GM18909 (cell line): ENCODE results near the gene ZNF169.
"Not testable (repeated sequence)": the region's sequence is repeated elsewhere in the genome, so short reads cannot be mapped to it uniquely, and the experiment has no call there.

Source experiments
- ATAC-seq: cut with Tn5 transposase; IDR thresholded peaks from one replicate; pipeline ENCODE4 v1.9.1; 2021; ENCODE audit warnings: mild to moderate bottlenecking; ENCODE audit not compliant: unreplicated experiment, poor library complexity

The ZNF169 gene

GRCh38 chr9:94259077-94259862 lies at the start of gene ZNF169:
ZNF169 (plus strand) TSS chr9:94259298; CDS start chr9:94278813, 19,515 bp downstream.
- ATAC-seq: peak; percentile 100

- ATAC-seq: no peak
These were observed 48.2 kb upstream of the ZNF169 start for GRCh38 chr9:94210616-94211603.

- ATAC-seq: no peak
These were observed 47.0 kb upstream of the ZNF169 start for GRCh38 chr9:94212091-94212490.

- no peak for ATAC-seq
These were observed 46.6 kb upstream of the ZNF169 start for GRCh38 chr9:94212531-94212930.

GRCh38 chr9:94213511-94214124 lies 45.5 kb upstream of the ZNF169 start:
- ATAC-seq: peak; percentile 75

GRCh38 chr9:94222870-94223269 lies 36.2 kb upstream of the ZNF169 start:
- no peak for ATAC-seq

GRCh38 chr9:94225413-94225812 lies 33.7 kb upstream of the ZNF169 start:
- ATAC-seq: not testable (repeated sequence)

GRCh38 chr9:94228616-94229015 lies 30.5 kb upstream of the ZNF169 start:
- ATAC-seq: no peak

GRCh38 chr9:94232428-94232827 lies 26.7 kb upstream of the ZNF169 start:
- no peak for ATAC-seq

- not testable (repeated sequence) for ATAC-seq
These were observed 18.0 kb upstream of the ZNF169 start for GRCh38 chr9:94241098-94241497.

- ATAC-seq: no peak
These were observed 13.4 kb upstream of the ZNF169 start for GRCh38 chr9:94245651-94246050.

- ATAC-seq: no peak
These were observed 8.6 kb upstream of the ZNF169 start for GRCh38 chr9:94250456-94250855.

GRCh38 chr9:94256007-94256406 lies 3.1 kb upstream of the ZNF169 start:
- ATAC-seq: no peak

GRCh38 chr9:94265626-94266402 lies 6.7 kb downstream of the ZNF169 start:
- ATAC-seq: peak; percentile 46

GRCh38 chr9:94269264-94269663 lies 10.2 kb downstream of the ZNF169 start:
- ATAC-seq: no peak

- no peak for ATAC-seq
These were observed 10.9 kb downstream of the ZNF169 start for GRCh38 chr9:94270009-94270408.

- not testable (repeated sequence) for ATAC-seq
These were observed 17.9 kb downstream of the ZNF169 start for GRCh38 chr9:94277029-94277428.

GRCh38 chr9:94277885-94278536 lies 18.9 kb downstream of the ZNF169 start:
- no peak for ATAC-seq

GRCh38 chr9:94280409-94280989 lies 21.4 kb downstream of the ZNF169 start:
- ATAC-seq: no peak
